K562 (cell line): ENCODE measurements around the gene PRSS35. TPM values are rescaled to one million over a fixed set of nuclear protein-coding genes. Genes with fewer than 3 reads are reported as not detected.

Source experiments
- ATAC-seq: fragments of 200-7000 bp; cut with Tn5 transposase; 3 replicates; pipeline ENCODE4 v1.9.1; 2020; ENCODE audit warnings: moderate library complexity
- BruUV-seq: library from RNA; stranded (reverse); fragments of 400-500 nt; replicated peaks from 2 replicates; lab custom pipeline; 2021; lab: Mats Ljungman, UMichigan
- CTCF ChIA-PET: fragments of 300-600 bp; formaldehyde crosslinking; extraction: SDS; loops from one replicate; lab custom pipeline; 2021; ENCODE audit warnings: low intra/inter-chr PET ratio; lab: Yijun Ruan, JAX
- POLR2A ChIA-PET: fragments of 300-600, 350-650 bp; sonication (Branson Sonifier 250); formaldehyde crosslinking; extraction: SDS; loops from one replicate; lab custom pipeline; 2021; ENCODE audit warnings: antibody characterized with exemption, inconsistent platforms; lab: Yijun Ruan, JAX
- DNase-seq, 4 experiments: peaks; one replicate each; pipeline versions ENCODE4 v3.0.0 to v3.0.0-alpha.2; 2011 to 2018; ENCODE audit warnings: low spot score in 3 of 4, mixed read lengths in 3 of 4; ENCODE audit errors: extremely low read depth in 1 of 4
- FAIRE-seq: peaks from 2 replicates; lab custom pipeline; 2011; peaks lifted over from hg19 to GRCh38; lab: Jason Lieb, UNC
- H2AFZ ChIP-seq: 2 replicates; pipeline ENCODE4 v1.6.0; 2011; ENCODE audit warnings: low read depth, low read length, control low read depth, inconsistent platforms
- H3K27ac ChIP-seq: fragments of 200-600 bp; 3 replicates; pipeline ENCODE4 v1.8.0; 2011; ENCODE audit warnings: low read depth, mild to moderate bottlenecking, control low read depth, inconsistent platforms, low read length, moderate library complexity, mixed read lengths; ENCODE audit errors: extremely low read depth
- H3K27me3 ChIP-seq, 2 experiments: fragments of 300-600 bp in 1 of 2; 2 replicates in 1 of 2; 3 replicates in 1 of 2; pipeline versions ENCODE4 v1.6.0 to v1.8.0; 2011; ENCODE audit warnings: inconsistent platforms in 2 of 2, low read length in 2 of 2, mild to moderate bottlenecking in 1 of 2, mixed read lengths in 1 of 2, moderate library complexity in 1 of 2; ENCODE audit not compliant: control insufficient read depth in 2 of 2, insufficient read depth in 2 of 2
- H3K36me3 ChIP-seq: fragments of 300-600 bp; 3 replicates; pipeline ENCODE4 v1.8.0; 2011; ENCODE audit warnings: mild to moderate bottlenecking, low read length, inconsistent platforms; ENCODE audit not compliant: control insufficient read depth, insufficient read depth
- H3K4me1 ChIP-seq, 2 experiments: fragments of 200-600 bp in 1 of 2; replicated peaks in 1 of 2; 2 replicates in 1 of 2; 3 replicates in 1 of 2; pipeline versions ENCODE4 v1.5.1 to v1.8.0; 2011; ENCODE audit warnings: inconsistent platforms in 2 of 2, low read length in 2 of 2, mild to moderate bottlenecking in 1 of 2, mixed read lengths in 1 of 2, moderate library complexity in 1 of 2; ENCODE audit not compliant: control insufficient read depth in 2 of 2, insufficient read depth in 2 of 2
- H3K4me2 ChIP-seq: 2 replicates; pipeline ENCODE4 v1.6.1; 2011; ENCODE audit warnings: low read length, control low read depth, inconsistent platforms, mixed read lengths; ENCODE audit not compliant: insufficient read depth
- H3K4me3 ChIP-seq: fragments of 200-600 bp; sonication (generic), shearing (Covaris generic); 2 replicates; pipeline ENCODE4 v1.5.1; 2016; ENCODE audit warnings: control low read depth, inconsistent platforms
- H3K79me2 ChIP-seq: fragments of 200-600 bp; 3 replicates; pipeline ENCODE4 v1.8.0; 2011; ENCODE audit warnings: low read length, inconsistent platforms; ENCODE audit not compliant: control insufficient read depth, insufficient read depth
- H3K9ac ChIP-seq, 2 experiments: 2 replicates each; pipeline versions ENCODE4 v1.6.0 to v1.6.1; 2011; ENCODE audit warnings: low read depth in 2 of 2, low read length in 2 of 2, control low read depth in 1 of 2, inconsistent platforms in 1 of 2, mild to moderate bottlenecking in 1 of 2, mixed read lengths in 1 of 2; ENCODE audit not compliant: insufficient read depth in 1 of 2
- H3K9me1 ChIP-seq: one replicate; pipeline ENCODE4 v1.6.0; 2011; ENCODE audit warnings: inconsistent platforms, mild to moderate bottlenecking, low read length, moderate library complexity; ENCODE audit not compliant: control insufficient read depth, insufficient read depth
- H3K9me3 ChIP-seq: replicated peaks from 2 replicates; pipeline ENCODE4 v1.5.1; 2011; ENCODE audit warnings: low read depth, low read length, inconsistent platforms; ENCODE audit not compliant: control insufficient read depth, insufficient read depth
- H4K20me1 ChIP-seq: replicated peaks from 2 replicates; pipeline ENCODE4 v1.6.1; 2011; ENCODE audit warnings: low read length, inconsistent platforms, mixed read lengths; ENCODE audit not compliant: control insufficient read depth, insufficient read depth
- FOS ChIP-seq: IDR thresholded peaks from 3 replicates; pipeline ENCODE4 v1.6.1; 2011; ENCODE audit not compliant: insufficient read length; ENCODE audit errors: extremely low read depth
- POLR3A ChIP-seq: IDR thresholded peaks from 2 replicates; pipeline ENCODE4 v1.6.1; 2011; ENCODE audit warnings: borderline replicate concordance, mild to moderate bottlenecking, moderate library complexity; ENCODE audit not compliant: insufficient read length, insufficient read depth; ENCODE audit errors: extremely low read depth
- RAD21 ChIP-seq, 2 experiments: fragments of 250-450 bp in 1 of 2; fragments of 450-650 bp in 1 of 2; sonication (Bioruptor Pico) in 1 of 2; formaldehyde crosslinking in 1 of 2; IDR thresholded peaks in 1 of 2; conservative IDR thresholded peaks in 1 of 2; 2 replicates each; pipeline versions ENCODE4 v1.4.0 to v1.8.0; 2020 to 2022; ENCODE audit warnings: mild to moderate bottlenecking in 2 of 2, moderate library complexity in 1 of 2
- ZC3H8 ChIP-seq: fragments of 450-650 bp; IDR thresholded peaks from 2 replicates; pipeline ENCODE4 v1.6.1; 2017
- ZKSCAN1 ChIP-seq: fragments of 150-350 bp; IDR thresholded peaks from 2 replicates; pipeline ENCODE4 v1.6.1; 2016; ENCODE audit warnings: low read depth, low read length
- WGBS: fragments of 100-300 bp; shearing (Covaris generic); methylation state at CpG from one replicate; pipeline ENCODE4 v1.1.6; 2016; ENCODE audit warnings: low coverage, mixed read lengths; ENCODE audit not compliant: insufficient coverage; ENCODE audit errors: missing lambda C conversion rate; 5-methylcytosine and 5-hydroxymethylcytosine counted together
- in situ Hi-C: fragments of 300-500 bp; cut with MboI; formaldehyde crosslinking; loops from 4 replicates; pipeline ENCODE4 v1.15.0; 2018; ENCODE audit warnings: inconsistent platforms, mixed read lengths
- intact Hi-C: fragments of 100-400 bp; cut with micrococcal nuclease; formaldehyde crosslinking; loops from 2 replicates; pipeline ENCODE4 v1.14.2; 2022
- polyA plus RNA-seq, 8 experiments: library from polyadenylated mRNA; depleted of rRNA in 4 of 8; stranded (reverse) in 5 of 8; unstranded in 3 of 8; fragments of >200 nt; fragmentation: Nextera tagmentation in 2 of 8; fragmentation: Illumina TruSeq in 1 of 8; extraction: Ambion mirVana in 2 of 8; extraction: Trizol in 1 of 8; gene quantifications; 2 replicates each; pipeline versions ENCODE4 v1.2.1 to v1.2.3, GENCODE V29; 2011 to 2014; ENCODE audit warnings: inconsistent platforms in 1 of 8, missing spikeins in 1 of 8
- total RNA-seq, 7 experiments: library from RNA; depleted of rRNA in 6 of 7; stranded (reverse); fragments of >200 nt in 6 of 7; fragmentation: Illumina TruSeq in 2 of 7; extraction: Trizol in 2 of 7; gene quantifications; 2 replicates each; pipeline versions ENCODE4 v1.2.1 to v1.2.3, GENCODE V29; 2011 to 2021; ENCODE audit warnings: low replicate concordance in 1 of 7
- TF ChIP-seq, protein P1 (sequence below): fragments of 250-450 bp; sonication (Bioruptor Pico); IDR thresholded peaks from 2 replicates; pipeline ENCODE4 v1.8.0; 2022; ENCODE audit warnings: moderate library complexity, mild to moderate bottlenecking, inconsistent platforms
- TF ChIP-seq, protein P2 (sequence below): fragments of 450-650 bp; formaldehyde crosslinking; IDR thresholded peaks from 2 replicates; pipeline ENCODE4 v1.4.0; 2020; ENCODE audit warnings: mild to moderate bottlenecking, moderate library complexity
- TF ChIP-seq, protein P3 (sequence below): fragments of 200-800 bp; sonication (Bioruptor generic); IDR thresholded peaks from 2 replicates; pipeline ENCODE4 v1.6.1; 2016; ENCODE audit warnings: missing genetic modification characterization, missing compliant biosample characterization

PRSS35 gene
- total and polyA plus RNA-seq, 9 of the 15 experiments (the other 6 are each of a cell fraction or from before 2014, with no cell fraction given): not detected

DNA sequence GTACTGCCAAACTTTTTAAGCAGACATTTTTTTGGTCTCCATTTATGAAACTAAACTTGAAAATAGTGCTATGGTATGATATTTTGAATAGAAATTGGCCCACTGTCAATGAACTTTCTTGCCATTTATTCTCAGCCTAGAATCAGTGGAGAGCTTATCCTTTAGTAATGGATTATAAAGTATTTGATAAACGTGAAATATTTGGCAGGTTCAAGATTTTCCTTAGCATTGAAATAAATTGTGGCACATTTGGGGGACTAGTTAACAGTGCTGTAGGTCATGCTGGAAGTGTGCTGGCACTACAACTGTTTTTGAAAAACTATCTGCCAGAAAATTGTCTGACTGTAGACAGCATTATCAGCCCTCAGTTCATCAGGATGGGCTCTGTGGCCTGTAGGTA is 2.1 kb downstream of the PRSS35 start (continued):
- TF ChIP-seq, protein P1, sequence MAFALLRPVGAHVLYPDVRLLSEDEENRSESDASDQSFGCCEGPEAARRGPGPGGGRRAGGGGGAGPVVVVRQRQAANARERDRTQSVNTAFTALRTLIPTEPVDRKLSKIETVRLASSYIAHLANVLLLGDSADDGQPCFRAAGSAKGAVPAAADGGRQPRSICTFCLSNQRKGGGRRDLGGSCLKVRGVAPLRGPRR (CRISPR knock-in tag): no peak
- TF ChIP-seq, all 486 proteins: peak for 0

DNA sequence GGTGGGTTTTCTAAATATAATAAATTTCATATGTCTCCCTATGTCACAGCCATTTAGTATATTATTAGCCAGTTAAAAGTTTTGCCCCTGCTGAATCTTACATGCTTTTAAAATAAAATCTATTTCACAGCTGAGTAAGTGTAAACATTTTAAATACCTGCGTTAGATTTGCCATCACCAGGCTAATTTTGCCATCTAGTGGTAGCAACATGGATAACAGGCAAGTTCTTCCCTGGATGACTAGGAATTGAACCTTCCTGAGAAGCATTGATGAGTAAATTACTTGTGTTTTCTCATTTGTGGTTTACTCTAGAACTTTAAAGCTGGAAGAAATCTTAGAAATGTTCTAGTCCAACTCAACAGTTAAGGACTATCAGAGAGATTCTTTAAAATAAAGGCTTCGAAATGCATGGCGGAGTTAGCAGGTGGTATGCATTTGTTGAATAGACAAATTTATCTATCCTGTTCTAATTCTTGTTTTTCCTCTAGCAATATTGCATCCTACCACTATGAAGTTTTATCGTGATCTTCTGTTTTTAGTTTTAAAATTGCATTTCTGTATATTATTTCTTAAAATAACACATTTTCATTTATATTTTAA is 2.6 kb downstream of the PRSS35 start:
- no peak overlapping the region for H3K27ac ChIP-seq
- peak; percentile 34 to 67 (median 50) for DNase-seq
- no peak overlapping the region for H3K9ac ChIP-seq
- POLR2A ChIA-PET: interaction anchor here (0.7 to 1.4 kb wide), 3 partner anchors 21 to 339 kb away, joined by 3 read pairs; no protein-coding TSS in a partner anchor
- H2AFZ ChIP-seq: no peak overlapping the region
- WGBS: 0% methylated on average over 4 of the region's 4 CpGs
- no peaks in the 10 kb centered on the region for H3K9me3 ChIP-seq
- peak; percentile 89 for FAIRE-seq
- no peaks in the 10 kb centered on the region for H3K9me1 ChIP-seq
- BruUV-seq: no TSS peak
- H3K79me2 ChIP-seq: no peaks in the 10 kb centered on the region
- CTCF ChIA-PET: interaction anchor here (0.6 to 2.8 kb wide), 5 partner anchors 97 to 683 kb away, joined by 3 to 29 read pairs (median 12); partner anchors contain the start of genes DOP1A and UBE3D
- peak; percentile 56; the same call in 1 of the 3 replicates for ATAC-seq
- H3K27me3 ChIP-seq: peaks cover 0 to 7% of the 10 kb centered on the region in 2 experiments; a peak in 2 of 5 replicates
- H3K36me3 ChIP-seq: no peaks in the 10 kb centered on the region
- intact Hi-C loops (loop anchor here (1.0 to 10.0 kb wide), 3 partner anchors 293 to 1240 kb away; partner anchors contain the start of gene DOP1A), in situ Hi-C loops (loop anchor here (5.0 to 10.0 kb wide), 4 partner anchors 98 to 1250 kb away; partner anchors contain the start of genes DOP1A and UBE3D)
- no peaks in the 10 kb centered on the region for H4K20me1 ChIP-seq
- peaks cover 0 to 9% of the 10 kb centered on the region in 2 experiments; a peak in 3 of 5 replicates for H3K4me1 ChIP-seq
- H3K4me3 ChIP-seq: no peak overlapping the region
- no peak overlapping the region for H3K4me2 ChIP-seq
- TF ChIP-seq POLR3A (no peak), RAD21 (CRISPR knock-in tag; conservative IDR thresholded peaks at IDR 0.05 in 1 of 2, IDR thresholded peaks at IDR 0.05 in 1 of 2) (peak; percentile 90 to 95), ZKSCAN1 (no peak), FOS (no peak), ZC3H8 (no peak)
- TF ChIP-seq, protein P2, sequence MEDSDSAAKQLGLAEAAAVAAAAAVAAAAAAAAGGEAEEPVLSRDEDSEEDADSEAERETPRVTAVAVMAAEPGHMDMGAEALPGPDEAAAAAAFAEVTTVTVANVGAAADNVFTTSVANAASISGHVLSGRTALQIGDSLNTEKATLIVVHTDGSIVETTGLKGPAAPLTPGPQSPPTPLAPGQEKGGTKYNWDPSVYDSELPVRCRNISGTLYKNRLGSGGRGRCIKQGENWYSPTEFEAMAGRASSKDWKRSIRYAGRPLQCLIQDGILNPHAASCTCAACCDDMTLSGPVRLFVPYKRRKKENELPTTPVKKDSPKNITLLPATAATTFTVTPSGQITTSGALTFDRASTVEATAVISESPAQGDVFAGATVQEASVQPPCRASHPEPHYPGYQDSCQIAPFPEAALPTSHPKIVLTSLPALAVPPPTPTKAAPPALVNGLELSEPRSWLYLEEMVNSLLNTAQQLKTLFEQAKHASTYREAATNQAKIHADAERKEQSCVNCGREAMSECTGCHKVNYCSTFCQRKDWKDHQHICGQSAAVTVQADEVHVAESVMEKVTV (CRISPR knock-in tag): peak; percentile 94
- TF ChIP-seq, protein P3, sequence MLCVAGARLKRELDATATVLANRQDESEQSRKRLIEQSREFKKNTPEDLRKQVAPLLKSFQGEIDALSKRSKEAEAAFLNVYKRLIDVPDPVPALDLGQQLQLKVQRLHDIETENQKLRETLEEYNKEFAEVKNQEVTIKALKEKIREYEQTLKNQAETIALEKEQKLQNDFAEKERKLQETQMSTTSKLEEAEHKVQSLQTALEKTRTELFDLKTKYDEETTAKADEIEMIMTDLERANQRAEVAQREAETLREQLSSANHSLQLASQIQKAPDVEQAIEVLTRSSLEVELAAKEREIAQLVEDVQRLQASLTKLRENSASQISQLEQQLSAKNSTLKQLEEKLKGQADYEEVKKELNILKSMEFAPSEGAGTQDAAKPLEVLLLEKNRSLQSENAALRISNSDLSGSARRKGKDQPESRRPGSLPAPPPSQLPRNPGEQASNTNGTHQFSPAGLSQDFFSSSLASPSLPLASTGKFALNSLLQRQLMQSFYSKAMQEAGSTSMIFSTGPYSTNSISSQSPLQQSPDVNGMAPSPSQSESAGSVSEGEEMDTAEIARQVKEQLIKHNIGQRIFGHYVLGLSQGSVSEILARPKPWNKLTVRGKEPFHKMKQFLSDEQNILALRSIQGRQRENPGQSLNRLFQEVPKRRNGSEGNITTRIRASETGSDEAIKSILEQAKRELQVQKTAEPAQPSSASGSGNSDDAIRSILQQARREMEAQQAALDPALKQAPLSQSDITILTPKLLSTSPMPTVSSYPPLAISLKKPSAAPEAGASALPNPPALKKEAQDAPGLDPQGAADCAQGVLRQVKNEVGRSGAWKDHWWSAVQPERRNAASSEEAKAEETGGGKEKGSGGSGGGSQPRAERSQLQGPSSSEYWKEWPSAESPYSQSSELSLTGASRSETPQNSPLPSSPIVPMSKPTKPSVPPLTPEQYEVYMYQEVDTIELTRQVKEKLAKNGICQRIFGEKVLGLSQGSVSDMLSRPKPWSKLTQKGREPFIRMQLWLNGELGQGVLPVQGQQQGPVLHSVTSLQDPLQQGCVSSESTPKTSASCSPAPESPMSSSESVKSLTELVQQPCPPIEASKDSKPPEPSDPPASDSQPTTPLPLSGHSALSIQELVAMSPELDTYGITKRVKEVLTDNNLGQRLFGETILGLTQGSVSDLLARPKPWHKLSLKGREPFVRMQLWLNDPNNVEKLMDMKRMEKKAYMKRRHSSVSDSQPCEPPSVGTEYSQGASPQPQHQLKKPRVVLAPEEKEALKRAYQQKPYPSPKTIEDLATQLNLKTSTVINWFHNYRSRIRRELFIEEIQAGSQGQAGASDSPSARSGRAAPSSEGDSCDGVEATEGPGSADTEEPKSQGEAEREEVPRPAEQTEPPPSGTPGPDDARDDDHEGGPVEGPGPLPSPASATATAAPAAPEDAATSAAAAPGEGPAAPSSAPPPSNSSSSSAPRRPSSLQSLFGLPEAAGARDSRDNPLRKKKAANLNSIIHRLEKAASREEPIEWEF (CRISPR knock-in tag): no peak
